SK-N-SH (cell line): ENCODE results near the gene GPR162. TPM values are rescaled to one million over a fixed set of nuclear protein-coding genes. Genes with fewer than 3 reads are reported as not detected.

Source experiments
- CTCF ChIA-PET: fragments of 300-600, 350-600 bp; formaldehyde crosslinking; extraction: SDS; loops from one replicate; lab custom pipeline; 2021; lab: Yijun Ruan, JAX
- POLR2A ChIA-PET: fragments of 350-600 bp; sonication (Branson Sonifier 250); formaldehyde crosslinking; extraction: SDS; loops from one replicate; lab custom pipeline; 2020; ENCODE audit warnings: antibody characterized with exemption, inconsistent platforms; lab: Yijun Ruan, JAX
- DNase-seq: peaks from one replicate; pipeline ENCODE4 v3.0.0; 2012
- H2AFZ ChIP-seq: fragments of 200-600 bp; sonication (generic); 2 replicates; pipeline ENCODE4 v1.8.1; 2016; ENCODE audit warnings: antibody characterized with exemption, mild to moderate bottlenecking, low read depth
- H3F3A ChIP-seq: fragments of 200-600 bp; sonication (generic); replicated peaks from 2 replicates; pipeline ENCODE3; 2016; ENCODE audit warnings: antibody characterized with exemption, mild to moderate bottlenecking; ENCODE audit not compliant: insufficient read depth
- H3K27ac ChIP-seq, 2 experiments: fragments of 200-500 bp in 1 of 2; fragments of 200-600 bp in 1 of 2; sonication (Bioruptor generic) in 1 of 2; sonication (generic), shearing (Covaris generic) in 1 of 2; 2 replicates each; pipeline versions ENCODE4 v1.5.1 to v1.6.1; 2014 to 2016; ENCODE audit warnings: low read depth in 2 of 2, inconsistent platforms in 1 of 2, low read length in 1 of 2, mild to moderate bottlenecking in 1 of 2, mixed read lengths in 1 of 2
- H3K27me3 ChIP-seq: fragments of 200-600 bp; sonication (generic), shearing (Covaris generic); 2 replicates; pipeline ENCODE4 v1.6.1; 2016; ENCODE audit warnings: mixed run types; ENCODE audit not compliant: insufficient read depth
- H3K36me3 ChIP-seq, 2 experiments: fragments of 200-500 bp in 1 of 2; fragments of 200-600 bp in 1 of 2; sonication (Bioruptor generic) in 1 of 2; sonication (generic) in 1 of 2; replicated peaks in 1 of 2; 2 replicates each; pipeline versions ENCODE3 to v1.5.1; 2014 to 2016; ENCODE audit warnings: low read length in 1 of 2, mild to moderate bottlenecking in 1 of 2; ENCODE audit not compliant: insufficient read depth in 2 of 2, control insufficient read depth in 1 of 2
- H3K4me1 ChIP-seq, 2 experiments: fragments of 200-500 bp in 1 of 2; fragments of 200-600 bp in 1 of 2; sonication (Bioruptor generic) in 1 of 2; sonication (generic), shearing (Covaris generic) in 1 of 2; 2 replicates each; pipeline versions ENCODE4 v1.5.1 to v1.6.1; 2014 to 2016; ENCODE audit warnings: low read depth in 1 of 2, low read length in 1 of 2, mixed run types in 1 of 2; ENCODE audit not compliant: insufficient read depth in 2 of 2, control insufficient read depth in 1 of 2
- H3K4me2 ChIP-seq: fragments of 200-600 bp; sonication (generic), shearing (Covaris generic); 2 replicates; pipeline ENCODE4 v1.6.1; 2017; ENCODE audit warnings: mixed run types
- H3K4me3 ChIP-seq, 2 experiments: fragments of 200-500 bp in 1 of 2; fragments of 200-600 bp in 1 of 2; sonication (Bioruptor generic) in 1 of 2; sonication (generic), shearing (Covaris generic) in 1 of 2; 2 replicates each; pipeline versions ENCODE4 v1.5.1 to v1.8.1; 2014 to 2016; ENCODE audit warnings: low read depth in 2 of 2, inconsistent platforms in 1 of 2, low read length in 1 of 2, mild to moderate bottlenecking in 1 of 2, mixed read lengths in 1 of 2, moderate library complexity in 1 of 2
- H3K79me2 ChIP-seq: fragments of 200-600 bp; sonication (generic); 2 replicates; pipeline ENCODE4 v1.8.1; 2017; ENCODE audit warnings: mild to moderate bottlenecking; ENCODE audit not compliant: insufficient read depth
- H3K9ac ChIP-seq: fragments of 200-600 bp; sonication (generic); 2 replicates; pipeline ENCODE4 v1.6.1; 2017; ENCODE audit warnings: mixed run types
- H3K9me2 ChIP-seq: fragments of 200-600 bp; sonication (generic); 2 replicates; pipeline ENCODE4 v1.6.1; 2017; ENCODE audit warnings: mixed run types
- H3K9me3 ChIP-seq: fragments of 200-600 bp; sonication (generic); 2 replicates; pipeline ENCODE4 v1.6.1; 2017; ENCODE audit warnings: mixed run types, mild to moderate bottlenecking, moderate library complexity
- H4K20me1 ChIP-seq: fragments of 200-600 bp; sonication (generic); 2 replicates; pipeline ENCODE4 v1.6.1; 2017; ENCODE audit warnings: mild to moderate bottlenecking, mixed run types; ENCODE audit not compliant: insufficient read depth
- ELF1 ChIP-seq: IDR thresholded peaks from 2 replicates; pipeline ENCODE4 v1.4.0; 2012
- FOSL2 ChIP-seq: IDR thresholded peaks from 2 replicates; pipeline ENCODE4 v1.4.0; 2012; ENCODE audit warnings: low read depth, mild to moderate bottlenecking, moderate library complexity, borderline replicate concordance
- FOXM1 ChIP-seq: IDR thresholded peaks from 2 replicates; pipeline ENCODE4 v1.4.0; 2012; ENCODE audit warnings: low read depth, mild to moderate bottlenecking
- GABPA ChIP-seq: IDR thresholded peaks from 2 replicates; pipeline ENCODE4 v1.4.0; 2012; ENCODE audit warnings: low read depth, mild to moderate bottlenecking
- JUND ChIP-seq: IDR thresholded peaks from 2 replicates; pipeline ENCODE4 v1.4.0; 2012
- MEF2A ChIP-seq: IDR thresholded peaks from 2 replicates; pipeline ENCODE4 v1.4.0; 2012; ENCODE audit warnings: low read depth, borderline replicate concordance
- NFIC ChIP-seq: IDR thresholded peaks from 2 replicates; pipeline ENCODE4 v1.4.0; 2012; ENCODE audit warnings: borderline replicate concordance
- NRF1 ChIP-seq: IDR thresholded peaks from 2 replicates; pipeline ENCODE4 v1.6.1; 2012; ENCODE audit warnings: low read depth, mild to moderate bottlenecking, low read length
- POLR2AphosphoS5 ChIP-seq: IDR thresholded peaks from 2 replicates; pipeline ENCODE4 v1.6.1; 2012; ENCODE audit warnings: low read depth, low read length
- RXRA ChIP-seq: IDR thresholded peaks from 2 replicates; pipeline ENCODE4 v1.4.0; 2012; ENCODE audit warnings: low read depth, mild to moderate bottlenecking, borderline replicate concordance
- SIN3A ChIP-seq: IDR thresholded peaks from 2 replicates; pipeline ENCODE4 v1.6.1; 2012; ENCODE audit warnings: low read depth, mild to moderate bottlenecking, low read length, moderate library complexity, borderline replicate concordance
- SMC3 ChIP-seq: IDR thresholded peaks from 2 replicates; pipeline ENCODE4 v1.6.1; 2012; ENCODE audit warnings: low read depth, low read length, improper control_type of control experiment
- TAF1 ChIP-seq: IDR thresholded peaks from 2 replicates; pipeline ENCODE4 v1.6.1; 2012; ENCODE audit warnings: low read depth, mild to moderate bottlenecking, low read length, moderate library complexity, borderline replicate concordance
- YY1 ChIP-seq: IDR thresholded peaks from 2 replicates; pipeline ENCODE4 v1.4.0; 2012; ENCODE audit warnings: low read depth, mild to moderate bottlenecking
- WGBS: methylation state at CpG from one replicate; pipeline ENCODE4 v1.1.6; 2017; ENCODE audit warnings: low lambda C conversion rate; 5-methylcytosine and 5-hydroxymethylcytosine counted together
- polyA plus RNA-seq, 3 experiments: library from polyadenylated mRNA; depleted of rRNA; stranded (reverse); fragments of >200 nt; gene quantifications; 2 replicates each; pipeline ENCODE4 v1.2.3, GENCODE V29; 2012
- TF ChIP-seq, protein P1 (sequence below): IDR thresholded peaks from 2 replicates; pipeline ENCODE4 v1.4.0; 2012; ENCODE audit warnings: low read depth
- TF ChIP-seq, protein P2 (sequence below): fragments of 150-350 bp; IDR thresholded peaks from 2 replicates; pipeline ENCODE4 v1.6.1; 2017; ENCODE audit warnings: antibody characterized with exemption, low read length, low read depth, borderline replicate concordance
- TF ChIP-seq, protein P3 (sequence below): IDR thresholded peaks from 2 replicates; pipeline ENCODE4 v1.6.1; 2012; ENCODE audit warnings: mild to moderate bottlenecking, low read depth, low read length, moderate library complexity

Gene GPR162
- polyA plus RNA-seq, 1 of the 3 experiments (the other 2 are of a cell fraction): 18.6 TPM

DNA sequence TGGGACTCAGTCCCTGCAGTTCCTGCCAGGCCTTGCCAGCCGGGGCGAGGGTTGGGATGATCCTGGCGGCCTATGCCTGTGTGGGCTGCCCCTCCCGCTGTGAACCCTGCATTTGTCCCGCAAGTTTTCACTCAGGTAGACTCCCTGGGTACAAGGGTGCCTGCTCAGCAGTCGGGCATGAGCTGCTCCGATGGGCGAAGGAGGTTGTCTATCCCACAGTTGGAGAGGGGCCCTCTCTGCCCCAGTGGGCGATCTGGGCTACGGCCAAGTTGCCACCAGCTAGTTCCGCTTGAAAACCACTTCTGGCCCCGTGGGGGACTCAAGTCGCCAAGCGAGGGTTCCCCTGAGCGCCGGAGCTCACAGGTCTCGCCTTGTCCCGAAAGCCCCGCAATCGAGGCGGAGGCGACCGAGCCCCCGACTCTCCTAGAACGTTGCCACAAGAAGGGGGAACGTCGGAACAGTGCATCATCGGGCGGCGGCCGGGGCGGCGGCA lies 45.3 kb downstream of the GPR162 start:
- peaks cover 24 to 50% of the 10 kb centered on the region in 2 experiments for H3K36me3 ChIP-seq
- no peaks in the 10 kb centered on the region for H3K9me2 ChIP-seq
- H3K4me2 ChIP-seq: peak overlapping the region; percentile 99
- H3K4me3 ChIP-seq: peak overlapping the region; percentile 51 to 91
- H3K79me2 ChIP-seq: peaks cover 46% of the 10 kb centered on the region
- H3K27me3 ChIP-seq: no peaks in the 10 kb centered on the region
- ChIA-PET POLR2A (interaction anchor here (0.5 to 5.9 kb wide), 7 partner anchors 12 to 1849 kb away, joined by 3 to 57 read pairs (median 4); partner anchors contain the start of genes CDCA3, GPR162, MLF2 and USP5), CTCF (interaction anchor here (0.8 to 10.9 kb wide), 12 partner anchors 12 to 114 kb away, joined by 3 to 164 read pairs (median 4); partner anchors contain the start of genes C12orf57, CDCA3, MLF2 and P3H3)
- H3F3A ChIP-seq: peaks cover 31% of the 10 kb centered on the region
- TF ChIP-seq NFIC (0 out of 2 replicates have a peak, but pooled peaks have one; percentile 24), JUND (no peak), ELF1 (0 out of 2 replicates have a peak, but pooled peaks have one; percentile 11), MEF2A (no peak)
- DNase-seq: no peak
- no peaks in the 10 kb centered on the region for H3K9me3 ChIP-seq
- H3K27ac ChIP-seq: peak overlapping the region; percentile 51 to 79
- WGBS: 14% methylated on average over 13 of the region's 33 CpGs
- H4K20me1 ChIP-seq: peaks cover 41% of the 10 kb centered on the region
- peak overlapping the region; percentile 63 for H3K9ac ChIP-seq
- peak overlapping the region; percentile 57 for H2AFZ ChIP-seq
- H3K4me1 ChIP-seq: peaks cover 33 to 38% of the 10 kb centered on the region in 2 experiments

DNA sequence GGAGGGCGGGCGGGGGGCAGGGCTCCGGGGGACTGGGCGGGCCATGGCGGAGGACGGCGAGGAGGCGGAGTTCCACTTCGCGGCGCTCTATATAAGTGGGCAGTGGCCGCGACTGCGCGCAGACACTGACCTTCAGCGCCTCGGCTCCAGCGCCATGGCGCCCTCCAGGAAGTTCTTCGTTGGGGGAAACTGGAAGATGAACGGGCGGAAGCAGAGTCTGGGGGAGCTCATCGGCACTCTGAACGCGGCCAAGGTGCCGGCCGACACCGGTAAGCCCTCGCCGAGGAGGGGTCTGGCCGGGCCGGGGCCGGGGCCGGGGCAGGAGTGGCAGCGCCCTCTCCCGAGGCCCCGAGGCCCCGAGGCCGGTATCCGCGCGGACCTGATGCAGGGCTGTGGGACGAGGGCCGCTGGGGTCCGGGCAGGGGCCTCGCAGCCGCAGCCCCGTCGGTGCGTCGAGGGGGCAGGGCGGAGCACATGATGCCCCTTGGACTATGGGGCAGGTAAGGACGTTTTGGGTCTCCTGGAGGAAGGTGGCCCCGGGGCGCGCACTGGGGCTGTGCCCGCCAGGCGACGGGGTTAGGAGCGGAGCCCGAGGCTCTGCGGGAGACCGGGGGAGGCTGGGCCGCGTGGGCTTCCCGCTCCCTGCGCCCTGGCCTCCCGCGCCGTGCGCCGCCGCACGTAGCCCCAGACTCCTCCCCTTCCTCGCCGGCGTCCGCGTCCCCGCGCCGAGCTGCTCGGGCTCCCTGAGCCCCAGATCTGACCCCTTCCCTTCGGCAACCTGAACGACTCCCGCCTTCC lies 46.0 kb downstream of the GPR162 start, which contains the start of gene TPI1:
Gene TPI1, plus strand, starts transcription at position 119 of the 798 bp plus-strand sequence. Its CDS starts 36 bp downstream, at position 155.
- peak within 1 kb of the TSS; percentile 57 for H2AFZ ChIP-seq
- TF ChIP-seq SMC3 (no peak), TAF1 (peak; percentile 98), YY1 (peak; percentile 79), ELF1 (0 out of 2 replicates have a peak, but pooled peaks have one; percentile 4), NRF1 (peak; percentile 46), GABPA (no peak), SIN3A (peak; percentile 49; the same call in 1 of the 2 replicates), FOSL2 (no peak), POLR2AphosphoS5 (peak; percentile 99), RXRA (no peak; the same call in 1 of the 2 replicates), FOXM1 (no peak)
- TF ChIP-seq, protein P1, sequence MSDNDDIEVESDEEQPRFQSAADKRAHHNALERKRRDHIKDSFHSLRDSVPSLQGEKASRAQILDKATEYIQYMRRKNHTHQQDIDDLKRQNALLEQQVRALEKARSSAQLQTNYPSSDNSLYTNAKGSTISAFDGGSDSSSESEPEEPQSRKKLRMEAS: no peak
- TF ChIP-seq, protein P2, sequence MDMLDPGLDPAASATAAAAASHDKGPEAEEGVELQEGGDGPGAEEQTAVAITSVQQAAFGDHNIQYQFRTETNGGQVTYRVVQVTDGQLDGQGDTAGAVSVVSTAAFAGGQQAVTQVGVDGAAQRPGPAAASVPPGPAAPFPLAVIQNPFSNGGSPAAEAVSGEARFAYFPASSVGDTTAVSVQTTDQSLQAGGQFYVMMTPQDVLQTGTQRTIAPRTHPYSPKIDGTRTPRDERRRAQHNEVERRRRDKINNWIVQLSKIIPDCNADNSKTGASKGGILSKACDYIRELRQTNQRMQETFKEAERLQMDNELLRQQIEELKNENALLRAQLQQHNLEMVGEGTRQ: no peak
- TF ChIP-seq, protein P3, sequence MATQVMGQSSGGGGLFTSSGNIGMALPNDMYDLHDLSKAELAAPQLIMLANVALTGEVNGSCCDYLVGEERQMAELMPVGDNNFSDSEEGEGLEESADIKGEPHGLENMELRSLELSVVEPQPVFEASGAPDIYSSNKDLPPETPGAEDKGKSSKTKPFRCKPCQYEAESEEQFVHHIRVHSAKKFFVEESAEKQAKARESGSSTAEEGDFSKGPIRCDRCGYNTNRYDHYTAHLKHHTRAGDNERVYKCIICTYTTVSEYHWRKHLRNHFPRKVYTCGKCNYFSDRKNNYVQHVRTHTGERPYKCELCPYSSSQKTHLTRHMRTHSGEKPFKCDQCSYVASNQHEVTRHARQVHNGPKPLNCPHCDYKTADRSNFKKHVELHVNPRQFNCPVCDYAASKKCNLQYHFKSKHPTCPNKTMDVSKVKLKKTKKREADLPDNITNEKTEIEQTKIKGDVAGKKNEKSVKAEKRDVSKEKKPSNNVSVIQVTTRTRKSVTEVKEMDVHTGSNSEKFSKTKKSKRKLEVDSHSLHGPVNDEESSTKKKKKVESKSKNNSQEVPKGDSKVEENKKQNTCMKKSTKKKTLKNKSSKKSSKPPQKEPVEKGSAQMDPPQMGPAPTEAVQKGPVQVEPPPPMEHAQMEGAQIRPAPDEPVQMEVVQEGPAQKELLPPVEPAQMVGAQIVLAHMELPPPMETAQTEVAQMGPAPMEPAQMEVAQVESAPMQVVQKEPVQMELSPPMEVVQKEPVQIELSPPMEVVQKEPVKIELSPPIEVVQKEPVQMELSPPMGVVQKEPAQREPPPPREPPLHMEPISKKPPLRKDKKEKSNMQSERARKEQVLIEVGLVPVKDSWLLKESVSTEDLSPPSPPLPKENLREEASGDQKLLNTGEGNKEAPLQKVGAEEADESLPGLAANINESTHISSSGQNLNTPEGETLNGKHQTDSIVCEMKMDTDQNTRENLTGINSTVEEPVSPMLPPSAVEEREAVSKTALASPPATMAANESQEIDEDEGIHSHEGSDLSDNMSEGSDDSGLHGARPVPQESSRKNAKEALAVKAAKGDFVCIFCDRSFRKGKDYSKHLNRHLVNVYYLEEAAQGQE: peak; percentile 70
- TF ChIP-seq, all 33 proteins: peak for 7
- peak within 1 kb of the TSS; percentile 84 to 95 for H3K27ac ChIP-seq
- peaks cover 44% of the 10 kb centered on the region for H4K20me1 ChIP-seq
- H3K79me2 ChIP-seq: peaks cover 51% of the 10 kb centered on the region
- H3F3A ChIP-seq: peaks cover 31% of the 10 kb centered on the region
- peaks cover 17 to 46% of the 10 kb centered on the region in 2 experiments for H3K36me3 ChIP-seq
- H3K27me3 ChIP-seq: no peaks in the 10 kb centered on the region
- H3K4me1 ChIP-seq: peaks cover 33 to 42% of the 10 kb centered on the region in 2 experiments
- peak within 1 kb of the TSS; percentile 99 for H3K4me2 ChIP-seq
- peak within 1 kb of the TSS; percentile 91 to 99 for H3K4me3 ChIP-seq
- H3K9ac ChIP-seq: peak within 1 kb of the TSS; percentile 100
- ChIA-PET POLR2A (interaction anchor here (0.7 to 5.9 kb wide), 14 partner anchors 8 to 178 kb away, joined by 3 to 57 read pairs (median 4); partner anchors contain the start of genes C12orf57, CDCA3, ENO2 and GPR162), CTCF (interaction anchor here (0.7 to 10.9 kb wide), 14 partner anchors 11 to 304 kb away, joined by 3 to 164 read pairs (median 12); partner anchors contain the start of genes CDCA3, MLF2, P3H3 and PTMS)
- no peaks in the 10 kb centered on the region for H3K9me2 ChIP-seq
- no peaks in the 10 kb centered on the region for H3K9me3 ChIP-seq
- peak; percentile 98 for DNase-seq
- WGBS: 0% methylated on average over 15 of the region's 86 CpGs
